Activated naive CD8-positive, alpha-beta T cell treated with anti-CD3 and anti-CD28 coated beads, Interleukin-2, amount 50 U/mL, for 24 hours (primary cell): ENCODE measurements around the gene RANBP3L.
"Not testable (repeated sequence)": the region's sequence is repeated elsewhere in the genome, so short reads cannot be mapped to it uniquely, and the experiment has no call there.

Experiments
- ATAC-seq: fragments of 150-1000 bp; cut with Tn5 transposase; one replicate; pipeline ENCODE4 v1.10.0; 2021
- DNase-seq: peaks from one replicate; pipeline ENCODE4 v3.0.0; 2021
- H3K27ac Mint-ChIP-seq: one replicate; pipeline ENCODE4 v1.8.0; 2021; ENCODE audit warnings: mild to moderate bottlenecking, mixed read lengths
- H3K27me3 Mint-ChIP-seq: one replicate; pipeline ENCODE4 v1.8.0; 2021; ENCODE audit warnings: mixed read lengths
- H3K36me3 Mint-ChIP-seq: one replicate; pipeline ENCODE4 v1.8.0; 2021; ENCODE audit warnings: low read depth, mixed read lengths
- H3K4me1 Mint-ChIP-seq: one replicate; pipeline ENCODE4 v1.8.0; 2021; ENCODE audit warnings: mixed read lengths
- H3K4me3 Mint-ChIP-seq: one replicate; pipeline ENCODE4 v1.8.0; 2021; ENCODE audit warnings: mild to moderate bottlenecking, moderate library complexity, mixed read lengths
- H3K9me3 Mint-ChIP-seq: one replicate; pipeline ENCODE4 v1.8.0; 2021; ENCODE audit warnings: mixed read lengths

RANBP3L gene

GRCh38 chr5:36304095-36304805, 2.5 kb upstream of the RANBP3L start:
- H3K4me1 Mint-ChIP-seq, result peaks cover 12% of the 10 kb centered on the region
- no peaks in the 10 kb centered on the region for H3K36me3 Mint-ChIP-seq
- DNase-seq (no peak), ATAC-seq (no peak)
- H3K4me3 Mint-ChIP-seq, result no peak overlapping the region
- H3K27ac Mint-ChIP-seq, result no peak overlapping the region
- no peaks in the 10 kb centered on the region for H3K9me3 Mint-ChIP-seq
- H3K27me3 Mint-ChIP-seq, result no peaks in the 10 kb centered on the region

DNA sequence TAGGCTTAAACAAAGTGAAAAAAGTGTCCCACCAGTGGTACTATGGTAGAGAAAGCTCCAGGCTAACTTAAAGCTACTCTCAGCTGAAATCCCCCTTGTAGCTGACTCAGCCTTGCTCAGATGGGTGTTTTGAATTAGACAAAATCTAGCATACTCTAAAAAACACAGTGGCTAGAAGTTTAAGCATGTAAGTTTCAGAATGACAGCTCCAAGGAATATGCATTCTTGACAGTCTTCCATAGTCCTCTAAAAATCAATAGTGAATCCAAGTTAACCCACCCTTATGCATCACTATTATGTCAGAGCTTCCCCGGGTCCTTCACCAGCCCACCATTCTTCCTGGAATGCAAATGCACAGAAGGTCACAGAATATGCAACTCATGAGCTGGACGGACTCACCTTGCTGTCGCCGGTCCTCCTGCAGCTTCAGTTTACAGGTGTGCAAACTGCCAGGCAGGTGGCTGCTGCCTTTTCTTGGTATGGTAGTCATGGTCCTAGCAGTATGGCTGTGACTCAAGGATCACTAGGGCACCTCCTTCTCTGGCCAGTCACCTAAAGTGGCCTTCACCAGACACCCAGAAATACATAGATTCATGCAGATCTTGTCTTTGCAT, 668 bp downstream of the RANBP3L start:
- peaks cover 2% of the 10 kb centered on the region for H3K27me3 Mint-ChIP-seq
- H3K4me3 Mint-ChIP-seq, result no peak overlapping the region
- ATAC-seq (no peak), DNase-seq (no peak)
- peaks cover 12% of the 10 kb centered on the region for H3K4me1 Mint-ChIP-seq
- H3K36me3 Mint-ChIP-seq, result no peaks in the 10 kb centered on the region
- H3K9me3 Mint-ChIP-seq, result no peaks in the 10 kb centered on the region
- H3K27ac Mint-ChIP-seq, result no peak overlapping the region

DNA sequence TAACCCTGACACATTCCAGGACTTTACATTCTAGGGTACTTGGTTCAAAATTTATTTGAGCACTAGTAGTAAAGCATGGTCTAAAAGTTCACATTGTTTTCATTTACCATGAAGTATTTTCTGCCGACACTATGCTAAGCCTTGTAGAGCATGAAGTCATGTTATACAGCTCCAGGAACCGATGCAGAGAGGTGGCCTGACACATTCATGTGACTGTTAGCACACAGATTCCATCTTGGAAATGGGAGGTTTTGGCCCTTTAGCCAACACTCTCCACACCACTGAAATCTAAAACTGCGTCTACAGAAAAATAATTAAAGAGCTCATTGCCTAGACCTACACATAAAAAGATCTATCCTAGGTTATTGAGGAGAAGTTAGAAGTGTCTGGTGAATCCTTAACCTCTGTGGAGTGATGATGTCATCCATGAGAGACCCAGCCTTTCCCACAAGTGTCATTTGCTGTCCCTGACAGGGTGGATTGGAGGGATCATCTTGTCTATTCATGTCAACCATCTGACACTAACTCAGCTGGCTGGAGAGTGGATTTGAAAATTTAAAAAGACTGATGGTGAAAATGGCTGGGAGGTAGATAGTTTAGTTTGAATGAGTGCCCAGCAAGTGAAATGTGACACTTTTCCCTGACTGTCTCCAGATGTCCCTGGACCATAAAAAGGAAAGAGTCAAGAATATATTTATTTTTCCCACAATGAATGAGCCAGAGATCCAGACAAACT, 1.3 kb downstream of the RANBP3L start:
- DNase-seq, result no peak
- Mint-ChIP-seq H3K36me3 (no peaks in the 10 kb centered on the region), H3K27ac (no peak overlapping the region), H3K4me1 (peaks cover 12% of the 10 kb centered on the region), H3K9me3 (no peaks in the 10 kb centered on the region), H3K27me3 (peaks cover 2% of the 10 kb centered on the region), H3K4me3 (no peak overlapping the region)
- no peak for ATAC-seq

DNA sequence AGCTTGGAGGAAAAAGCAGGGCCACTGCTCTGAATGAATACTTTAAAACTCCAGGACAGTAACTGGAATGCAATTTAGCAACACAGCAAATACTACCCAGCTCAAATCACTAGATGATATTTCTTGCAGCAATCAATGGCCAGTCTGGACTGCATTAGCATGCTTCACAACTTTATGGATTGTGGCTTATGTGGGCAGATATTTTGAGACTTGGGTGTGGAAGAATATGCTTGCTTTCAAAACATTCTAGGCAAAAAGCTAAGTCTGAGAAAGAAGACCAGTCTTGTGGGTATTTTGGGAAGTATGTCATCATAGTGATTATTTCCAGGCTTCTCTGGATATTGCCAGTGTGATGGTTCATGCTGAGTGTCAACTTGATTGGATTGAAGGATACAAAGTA, 3.1 kb downstream of the RANBP3L start:
- no peaks in the 10 kb centered on the region for H3K36me3 Mint-ChIP-seq
- no peak overlapping the region for H3K4me3 Mint-ChIP-seq
- H3K9me3 Mint-ChIP-seq, result no peaks in the 10 kb centered on the region
- peaks cover 12% of the 10 kb centered on the region for H3K4me1 Mint-ChIP-seq
- peaks cover 2% of the 10 kb centered on the region for H3K27me3 Mint-ChIP-seq
- DNase-seq (no peak), ATAC-seq (no peak)
- H3K27ac Mint-ChIP-seq, result no peak overlapping the region

GRCh38 chr5:36297653-36298052, 4.0 kb downstream of the RANBP3L start:
- no peaks in the 10 kb centered on the region for H3K9me3 Mint-ChIP-seq
- H3K27me3 Mint-ChIP-seq, result peaks cover 2% of the 10 kb centered on the region
- DNase-seq, result no peak
- peaks cover 12% of the 10 kb centered on the region for H3K4me1 Mint-ChIP-seq
- H3K36me3 Mint-ChIP-seq, result no peaks in the 10 kb centered on the region
- H3K4me3 Mint-ChIP-seq, result no peak overlapping the region
- H3K27ac Mint-ChIP-seq, result no peak overlapping the region
- no peak for ATAC-seq

DNA sequence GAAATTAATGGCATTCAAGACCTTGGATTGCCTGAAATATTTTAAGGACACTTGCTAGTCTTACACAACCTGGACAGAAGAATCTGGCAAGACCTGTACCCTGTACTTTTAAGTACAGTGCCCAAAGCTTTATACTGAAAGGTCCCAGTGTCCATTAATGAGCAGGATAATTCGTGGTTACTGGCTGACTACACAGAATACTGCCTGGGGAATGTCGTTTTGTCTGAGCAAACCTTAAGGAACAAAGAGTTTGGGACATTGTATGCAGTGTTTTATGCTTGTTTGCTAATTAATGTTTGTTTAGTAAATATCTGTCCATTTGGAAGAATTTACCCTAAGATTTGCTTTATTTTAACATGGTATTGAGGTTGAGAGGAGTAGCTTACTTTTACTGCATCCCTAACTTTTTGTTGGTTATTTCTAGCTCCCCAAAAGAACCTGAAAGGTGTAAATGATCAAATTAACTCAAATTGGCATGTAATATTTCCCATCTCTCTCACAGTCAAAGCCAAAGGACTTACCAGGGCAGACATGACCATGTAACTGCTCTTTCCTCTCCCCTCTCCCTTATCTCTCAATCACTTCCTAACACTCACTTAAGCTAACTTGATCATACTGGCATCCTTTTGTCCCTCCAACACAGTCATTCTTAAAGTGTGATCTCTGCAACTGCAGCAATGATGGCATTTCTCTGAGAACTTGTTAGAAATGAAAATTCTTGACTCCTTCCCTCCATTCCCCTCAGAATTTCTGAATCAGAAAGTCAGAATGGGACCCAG, 15.7 kb downstream of the RANBP3L start:
- Mint-ChIP-seq H3K27ac (no peak overlapping the region), H3K36me3 (no peaks in the 10 kb centered on the region), H3K27me3 (peaks cover 3% of the 10 kb centered on the region), H3K4me3 (no peak overlapping the region), H3K4me1 (no peaks in the 10 kb centered on the region), H3K9me3 (peaks cover 2% of the 10 kb centered on the region)
- DNase-seq (no peak), ATAC-seq (no peak)

DNA sequence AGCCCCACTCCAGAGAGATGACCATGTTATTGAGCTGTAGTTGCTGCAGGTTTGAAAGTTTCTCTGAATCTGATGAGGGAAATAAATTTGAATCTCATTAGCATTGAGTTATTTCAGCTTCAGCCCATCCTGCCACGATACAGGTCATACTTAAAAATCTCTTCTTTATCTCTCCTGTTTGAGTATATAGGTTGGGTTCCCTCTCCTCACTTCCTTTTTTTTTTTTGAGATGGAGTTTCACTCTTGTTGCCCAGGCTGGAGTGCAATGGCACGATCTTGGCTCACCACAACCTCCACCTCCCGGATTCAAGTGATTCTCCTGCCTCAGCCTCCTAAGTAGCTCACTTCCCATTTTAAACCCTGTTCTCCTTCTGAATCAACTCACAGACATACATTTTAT, 17.9 kb downstream of the RANBP3L start:
- not testable (repeated sequence) for ATAC-seq, H3K4me3 Mint-ChIP-seq, H3K27me3 Mint-ChIP-seq, H3K36me3 Mint-ChIP-seq, H3K4me1 Mint-ChIP-seq, DNase-seq, H3K9me3 Mint-ChIP-seq, H3K27ac Mint-ChIP-seq

DNA sequence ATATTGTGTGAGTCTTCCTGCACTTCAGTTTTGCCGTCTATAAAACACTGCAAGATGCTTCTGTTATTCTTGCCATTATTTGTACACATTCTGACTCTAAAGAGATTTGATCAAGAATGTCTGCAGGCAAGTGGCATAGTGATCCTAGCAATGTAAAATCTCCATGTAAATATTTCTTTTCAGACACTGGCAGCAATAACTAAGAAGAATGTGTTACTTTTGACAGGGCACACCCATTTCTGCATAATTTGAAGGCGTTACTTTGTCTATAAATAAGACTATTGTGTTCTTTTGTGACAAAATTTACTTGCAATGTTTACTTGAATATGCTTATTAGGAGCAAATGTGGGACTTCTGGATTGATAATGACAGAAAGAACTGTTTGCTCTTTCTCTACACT, 20.1 kb downstream of the RANBP3L start:
- no peak overlapping the region for H3K27ac Mint-ChIP-seq
- no peak for DNase-seq
- no peaks in the 10 kb centered on the region for H3K36me3 Mint-ChIP-seq
- H3K4me1 Mint-ChIP-seq, result no peaks in the 10 kb centered on the region
- no peak overlapping the region for H3K4me3 Mint-ChIP-seq
- peaks cover 4% of the 10 kb centered on the region for H3K9me3 Mint-ChIP-seq
- peaks cover 2% of the 10 kb centered on the region for H3K27me3 Mint-ChIP-seq
- no peak for ATAC-seq

DNA sequence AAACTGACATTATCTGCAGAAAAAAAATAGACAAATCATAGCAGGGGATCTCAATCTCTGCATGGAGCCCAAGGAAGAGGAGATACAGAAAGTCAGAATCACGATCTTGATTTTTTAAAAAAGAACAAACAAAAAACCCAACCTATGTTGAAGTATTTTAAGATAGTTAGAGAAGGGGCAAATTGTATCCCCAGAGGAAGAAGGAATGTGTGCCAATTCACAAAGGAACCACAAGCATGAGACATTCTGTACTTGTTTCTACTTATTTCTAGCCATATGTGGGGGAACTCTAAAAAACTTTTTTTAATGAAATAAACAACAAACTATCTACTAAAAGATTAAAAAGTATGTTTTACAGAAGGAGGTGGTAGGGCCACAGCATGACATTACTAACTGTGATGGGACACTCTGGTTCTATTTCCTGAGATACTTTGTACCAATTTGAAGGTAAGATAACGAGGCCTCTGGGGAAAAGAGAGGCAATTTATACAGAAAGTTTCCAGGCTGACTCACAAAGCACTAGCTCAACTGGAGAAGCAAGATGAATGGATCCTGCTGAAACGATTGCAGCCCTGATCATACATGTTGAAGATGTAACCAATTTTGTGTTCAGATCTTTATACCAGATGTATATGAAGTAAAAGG, 22.5 kb downstream of the RANBP3L start:
- Mint-ChIP-seq H3K4me3 (no peak overlapping the region), H3K4me1 (no peaks in the 10 kb centered on the region), H3K27me3 (no peaks in the 10 kb centered on the region), H3K27ac (no peak overlapping the region), H3K36me3 (no peaks in the 10 kb centered on the region), H3K9me3 (peaks cover 4% of the 10 kb centered on the region)
- no peak for DNase-seq
- no peak for ATAC-seq

DNA sequence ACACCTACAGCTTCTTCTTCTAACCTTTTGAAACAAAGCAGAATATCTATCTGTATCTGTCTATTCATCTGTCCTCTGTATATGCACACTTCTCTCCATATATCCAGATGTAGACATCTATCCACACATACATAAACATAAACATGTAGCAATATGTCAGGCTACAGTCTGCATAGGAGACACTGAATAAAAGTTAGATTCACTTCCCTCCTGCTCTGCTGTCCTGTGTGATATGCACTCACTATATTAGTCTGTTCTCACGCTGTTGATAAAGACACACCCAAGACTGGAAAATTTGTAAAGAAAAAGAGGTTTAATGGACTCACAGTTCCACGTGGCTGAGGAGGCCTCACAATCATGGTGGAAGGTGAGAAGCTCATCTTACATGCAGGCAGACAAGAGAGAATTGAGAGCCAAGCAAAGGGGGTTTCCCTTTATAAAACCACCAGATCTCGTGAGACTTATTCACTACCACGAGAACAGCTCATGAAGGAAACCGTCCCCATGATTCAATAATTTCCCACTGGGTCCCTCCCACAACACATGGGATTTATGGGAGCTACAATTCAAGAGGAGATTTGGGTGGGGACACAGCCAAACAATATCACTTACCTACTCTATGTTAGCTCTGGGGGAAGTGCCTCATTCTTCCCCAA, 24.1 kb downstream of the RANBP3L start:
- DNase-seq (no peak), ATAC-seq (no peak)
- Mint-ChIP-seq H3K27me3 (no peaks in the 10 kb centered on the region), H3K36me3 (no peaks in the 10 kb centered on the region), H3K9me3 (peaks cover 4% of the 10 kb centered on the region), H3K4me3 (no peak overlapping the region), H3K4me1 (no peaks in the 10 kb centered on the region), H3K27ac (no peak overlapping the region)

DNA sequence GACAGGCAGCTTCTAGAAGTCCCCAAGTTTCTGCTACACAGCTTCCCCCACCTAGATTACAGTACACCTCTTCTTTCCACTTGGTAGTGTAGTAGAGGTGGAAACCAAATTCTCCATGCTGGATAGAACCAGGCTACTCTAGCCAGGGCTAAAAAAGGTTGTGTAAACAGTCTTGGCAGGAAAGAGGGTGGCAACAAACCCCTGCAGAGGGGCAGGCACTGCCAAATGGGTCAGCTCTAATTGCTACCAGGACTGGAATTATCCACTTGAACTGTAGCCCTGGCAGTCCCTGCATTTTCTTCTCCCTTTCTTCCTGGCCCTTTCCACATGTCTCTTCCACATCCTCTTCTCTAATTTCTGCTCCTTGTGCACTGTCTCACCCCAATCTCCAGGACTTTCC, 24.8 kb downstream of the RANBP3L start:
- H3K4me1 Mint-ChIP-seq, result no peaks in the 10 kb centered on the region

GRCh38 chr5:36273809-36274526, 27.7 kb downstream of the RANBP3L start:
- ATAC-seq (no peak), DNase-seq (no peak)
- H3K27ac Mint-ChIP-seq, result no peak overlapping the region
- no peaks in the 10 kb centered on the region for H3K4me1 Mint-ChIP-seq
- H3K9me3 Mint-ChIP-seq, result peaks cover 4% of the 10 kb centered on the region
- H3K27me3 Mint-ChIP-seq, result no peaks in the 10 kb centered on the region
- H3K4me3 Mint-ChIP-seq, result no peak overlapping the region
- H3K36me3 Mint-ChIP-seq, result no peaks in the 10 kb centered on the region

More for the DNA sequence above, 24.8 kb downstream of the RANBP3L start:
- no peak for ATAC-seq
- Mint-ChIP-seq H3K27ac (no peak overlapping the region), H3K4me3 (no peak overlapping the region), H3K27me3 (no peaks in the 10 kb centered on the region), H3K9me3 (peaks cover 4% of the 10 kb centered on the region), H3K36me3 (no peaks in the 10 kb centered on the region)
- no peak for DNase-seq

- no peaks in the 10 kb centered on the region for H3K27me3 Mint-ChIP-seq
These were observed 29.5 kb downstream of the RANBP3L start for GRCh38 chr5:36272136-36272690.

More at GRCh38 chr5:36272136-36272690, 29.5 kb downstream of the RANBP3L start:
- Mint-ChIP-seq H3K4me1 (no peaks in the 10 kb centered on the region), H3K36me3 (no peaks in the 10 kb centered on the region), H3K4me3 (no peak overlapping the region), H3K27ac (no peak overlapping the region), H3K9me3 (no peaks in the 10 kb centered on the region)
- no peak for ATAC-seq
- no peak for DNase-seq
